GM23338 (cell line): Measurements from ENCODE around the gene GRAMD1B. TPM values are rescaled to one million over a fixed set of nuclear protein-coding genes. Genes with fewer than 3 reads are reported as not detected.

Experiments
- ATAC-seq: fragments of 200-7000 bp; cut with Tn5 transposase; 3 replicates; pipeline ENCODE4 v1.9.1; 2020
- DNase-seq: peaks from one replicate; pipeline ENCODE4 v3.0.0-alpha.2; 2015; ENCODE audit warnings: low spot score
- H2AFZ ChIP-seq: fragments of 200-600 bp; sonication (generic); 2 replicates; pipeline ENCODE4 v1.8.0; 2016; ENCODE audit warnings: antibody characterized with exemption, mild to moderate bottlenecking, moderate library complexity
- H3F3A ChIP-seq: fragments of 200-600 bp; sonication (generic); replicated peaks from 2 replicates; pipeline ENCODE4 v1.8.0; 2017; ENCODE audit warnings: antibody characterized with exemption, mixed run types, low read depth
- H3K27ac ChIP-seq: fragments of 200-600 bp; sonication (generic); 2 replicates; pipeline ENCODE4 v1.6.1; 2016; ENCODE audit warnings: low read depth
- H3K27me3 ChIP-seq: fragments of 200-600 bp; sonication (generic); 2 replicates; pipeline ENCODE4 v1.8.0; 2016; ENCODE audit warnings: mild to moderate bottlenecking, mixed run types, moderate library complexity; ENCODE audit not compliant: insufficient read depth
- H3K36me3 ChIP-seq: fragments of 200-600 bp; sonication (generic); 2 replicates; pipeline ENCODE4 v1.8.0; 2016; ENCODE audit warnings: mild to moderate bottlenecking; ENCODE audit not compliant: insufficient read depth
- H3K4me1 ChIP-seq: fragments of 200-600 bp; sonication (generic); 2 replicates; pipeline ENCODE4 v1.8.0; 2016; ENCODE audit warnings: mild to moderate bottlenecking, moderate library complexity; ENCODE audit not compliant: insufficient read depth
- H3K4me2 ChIP-seq: fragments of 200-600 bp; sonication (generic); 2 replicates; pipeline ENCODE4 v1.7.1; 2017; ENCODE audit warnings: mixed run types
- H3K4me3 ChIP-seq: fragments of 200-600 bp; sonication (generic); 2 replicates; pipeline ENCODE4 v1.6.1; 2016; ENCODE audit warnings: mixed run types
- H3K79me2 ChIP-seq: fragments of 200-600 bp; sonication (generic); replicated peaks from 2 replicates; pipeline ENCODE4 v1.8.0; 2017; ENCODE audit warnings: mild to moderate bottlenecking; ENCODE audit not compliant: insufficient read depth
- H3K9me2 ChIP-seq: fragments of 200-600 bp; sonication (generic); 2 replicates; pipeline ENCODE4 v1.8.0; 2017; ENCODE audit not compliant: insufficient read depth
- H4K20me1 ChIP-seq: fragments of 200-600 bp; sonication (generic); replicated peaks from 2 replicates; pipeline ENCODE4 v1.8.0; 2017; ENCODE audit warnings: mild to moderate bottlenecking; ENCODE audit not compliant: insufficient read depth
- H3K27ac Mint-ChIP-seq: 2 replicates; pipeline ENCODE4 v1.8.0; 2020; ENCODE audit warnings: inconsistent platforms, mild to moderate bottlenecking, moderate library complexity, mixed read lengths
- H3K27me3 Mint-ChIP-seq: 3 replicates; pipeline ENCODE4 v1.8.0; 2022; ENCODE audit warnings: low read depth, mild to moderate bottlenecking, moderate library complexity, mixed read lengths, inconsistent platforms; ENCODE audit not compliant: insufficient read depth, poor library complexity
- H3K36me3 Mint-ChIP-seq: 3 replicates; pipeline ENCODE4 v1.8.0; 2021; ENCODE audit warnings: low read depth, mild to moderate bottlenecking, inconsistent platforms, moderate library complexity, mixed read lengths
- H3K4me1 Mint-ChIP-seq: 3 replicates; pipeline ENCODE4 v1.8.0; 2020; ENCODE audit warnings: mild to moderate bottlenecking, inconsistent platforms, mixed read lengths
- H3K4me3 Mint-ChIP-seq: 3 replicates; pipeline ENCODE4 v1.8.0; 2021; ENCODE audit warnings: moderate library complexity, mild to moderate bottlenecking, inconsistent platforms, mixed read lengths
- H3K9me3 Mint-ChIP-seq: 3 replicates; pipeline ENCODE4 v1.8.0; 2020; ENCODE audit warnings: moderate library complexity, mild to moderate bottlenecking, inconsistent platforms, mixed read lengths
- CREB1 ChIP-seq: fragments of 250-450 bp; sonication (Bioruptor Pico); IDR thresholded peaks from 2 replicates; pipeline ENCODE4 v1.5.0; 2020; ENCODE audit warnings: low read depth, mild to moderate bottlenecking, moderate library complexity
- JUNB ChIP-seq: IDR thresholded peaks from one replicate; pipeline ENCODE4 v1.6.1; 2016; ENCODE audit warnings: antibody characterized with exemption; ENCODE audit not compliant: unreplicated experiment
- POLR2AphosphoS5 ChIP-seq: IDR thresholded peaks from 2 replicates; pipeline ENCODE4 v1.6.1; 2016; ENCODE audit warnings: antibody characterized with exemption, low read depth
- STAT1 ChIP-seq: IDR thresholded peaks from one replicate; pipeline ENCODE4 v1.6.1; 2016; ENCODE audit warnings: antibody characterized with exemption; ENCODE audit not compliant: unreplicated experiment
- ZNF114 ChIP-seq: fragments of 250-450 bp; sonication (Bioruptor Pico); IDR thresholded peaks from 2 replicates; pipeline ENCODE4 v1.5.0; 2020; ENCODE audit warnings: mild to moderate bottlenecking, moderate library complexity
- ZNF331 ChIP-seq: fragments of 250-450 bp; sonication (Bioruptor Pico); IDR thresholded peaks from 2 replicates; pipeline ENCODE4 v1.5.0; 2020; ENCODE audit warnings: low read depth, mild to moderate bottlenecking, moderate library complexity
- ZNF462 ChIP-seq: fragments of 250-450 bp; sonication (Bioruptor Pico); IDR thresholded peaks from 2 replicates; pipeline ENCODE4 v1.5.0; 2020; ENCODE audit warnings: mild to moderate bottlenecking, moderate library complexity
- polyA plus RNA-seq: library from polyadenylated mRNA; unstranded; fragments of >200 nt; fragmentation: Nextera tagmentation; extraction: Ambion mirVana; gene quantifications from 2 replicates; pipeline ENCODE4 v1.2.1, GENCODE V29; 2016
- total RNA-seq: library from RNA; depleted of rRNA; stranded (reverse); fragments of >200 nt; shearing (Covaris generic); gene quantifications from 2 replicates; pipeline ENCODE4 v1.2.3, GENCODE V29; 2014

Gene GRAMD1B
- total and polyA plus RNA-seq, 2 experiments from 2014 or later: 3.7 to 24.3 TPM

- peaks cover 2% of the 10 kb centered on the region for H3K27me3 Mint-ChIP-seq
- no peak overlapping the region for H2AFZ ChIP-seq
- H4K20me1 ChIP-seq: no peaks in the 10 kb centered on the region
- H3K36me3 ChIP-seq: no peaks in the 10 kb centered on the region; the same call in 1 of the 2 replicates
- TF ChIP-seq JUNB (no peak), ZNF331 (CRISPR knock-in tag) (no peak), ZNF462 (CRISPR knock-in tag) (no peak), POLR2AphosphoS5 (no peak), ZNF114 (CRISPR knock-in tag) (no peak), STAT1 (no peak), CREB1 (no peak)
- no peaks in the 10 kb centered on the region for H3K4me1 Mint-ChIP-seq
- DNase-seq: no peak
- no peaks in the 10 kb centered on the region for H3F3A ChIP-seq
- no peak overlapping the region for H3K4me3 ChIP-seq
- ATAC-seq: no peak
- H3K36me3 Mint-ChIP-seq: peaks cover 16% of the 10 kb centered on the region
- no peak overlapping the region for H3K27ac ChIP-seq
- H3K79me2 ChIP-seq: no peaks in the 10 kb centered on the region
- H3K4me2 ChIP-seq: no peak overlapping the region
- H3K9me2 ChIP-seq: no peaks in the 10 kb centered on the region
- H3K27me3 ChIP-seq: no peaks in the 10 kb centered on the region
- H3K9me3 Mint-ChIP-seq: no peaks in the 10 kb centered on the region
- H3K27ac Mint-ChIP-seq: no peak overlapping the region
- H3K4me3 Mint-ChIP-seq: no peak overlapping the region
- no peaks in the 10 kb centered on the region for H3K4me1 ChIP-seq
Measured at GRCh38 chr11:123616505-123617198, 186.6 kb downstream of the GRAMD1B start.
